Measurements from ENCODE around the gene ZNF841.

Gene ZNF841

GRCh38 chr19:52048555-52049501, 46.7 kb downstream of the ZNF841 start, which contains the start of gene ZNF432:
Gene ZNF432 (minus strand): TSS chr19:52048838. CDS start chr19:52046868, 1,970 bp downstream.
- Histone ChIP-seq H3K9me2 (replicated peaks; ENCODE audit: low read depth, low read length) (no peaks in the 10 kb centered on the region), H3K27me3 (ENCODE audit: insufficient read depth, low read length, poor library complexity, severe bottlenecking) (no peaks in the 10 kb centered on the region), H3K36me3 (ENCODE audit: insufficient read depth, low read length) (no peaks in the 10 kb centered on the region), H3K4me1 (ENCODE audit: insufficient read depth, low read length, poor library complexity, severe bottlenecking) (peaks cover 35% of the 10 kb centered on the region), H4K20me1 (ENCODE audit: insufficient read depth, low read length, poor library complexity, severe bottlenecking) (no peaks in the 10 kb centered on the region), H2AFZ (ENCODE audit: low read length) (peak within 1 kb of the TSS; percentile 96), H3K9ac (ENCODE audit: low read depth, low read length, poor library complexity, severe bottlenecking) (peak within 1 kb of the TSS; percentile 86), H3K79me2 (ENCODE audit: insufficient read depth, low read length) (peaks cover 28% of the 10 kb centered on the region), H3K9me3 (ENCODE audit: insufficient read depth, low read depth, low read length) (no peaks in the 10 kb centered on the region; the same call in 1 of the 2 replicates), H3K4me2 (ENCODE audit: low read depth, low read length, poor library complexity, severe bottlenecking) (peak within 1 kb of the TSS; percentile 88), H3K4me3 (ENCODE audit: low read length, poor library complexity, severe bottlenecking) (peak within 1 kb of the TSS; percentile 88), H3F3A (ENCODE audit: low read depth) (no peaks in the 10 kb centered on the region)
- TF ChIP-seq CTCF (conservative IDR thresholded peaks at IDR 0.05; ENCODE audit: low read length) (no peak), EZH2phosphoT487 (IDR thresholded peaks at IDR 0.05; ENCODE audit: borderline replicate concordance) (no peak)

- Histone ChIP-seq H4K20me1 (ENCODE audit: insufficient read depth, low read length, poor library complexity, severe bottlenecking) (no peaks in the 10 kb centered on the region), H3K4me3 (ENCODE audit: low read length, poor library complexity, severe bottlenecking) (no peak overlapping the region), H3K9me2 (replicated peaks; ENCODE audit: low read depth, low read length) (no peaks in the 10 kb centered on the region), H3K9me3 (ENCODE audit: insufficient read depth, low read depth, low read length) (peaks cover 17% of the 10 kb centered on the region), H3K4me1 (ENCODE audit: insufficient read depth, low read length, poor library complexity, severe bottlenecking) (peaks cover 9% of the 10 kb centered on the region), H2AFZ (ENCODE audit: low read length) (no peak overlapping the region), H3F3A (ENCODE audit: low read depth) (no peaks in the 10 kb centered on the region), H3K79me2 (ENCODE audit: insufficient read depth, low read length) (no peaks in the 10 kb centered on the region; the same call in 1 of the 2 replicates), H3K4me2 (ENCODE audit: low read depth, low read length, poor library complexity, severe bottlenecking) (no peak overlapping the region), H3K9ac (ENCODE audit: low read depth, low read length, poor library complexity, severe bottlenecking) (no peak overlapping the region), H3K27me3 (ENCODE audit: insufficient read depth, low read length, poor library complexity, severe bottlenecking) (no peaks in the 10 kb centered on the region), H3K36me3 (ENCODE audit: insufficient read depth, low read length) (peaks cover 70% of the 10 kb centered on the region)
- TF ChIP-seq EZH2phosphoT487 (IDR thresholded peaks at IDR 0.05; ENCODE audit: borderline replicate concordance) (no peak), CTCF (conservative IDR thresholded peaks at IDR 0.05; ENCODE audit: low read length) (no peak)
Observed at GRCh38 chr19:52039169-52039568, 56.4 kb downstream of the ZNF841 start.

GRCh38 chr19:52034051-52034728, 61.4 kb downstream of the ZNF841 start:
- H3K4me1 ChIP-seq (ENCODE audit: insufficient read depth, low read length, poor library complexity, severe bottlenecking), result peaks cover under 1% of the 10 kb centered on the region
- no peak overlapping the region for H3K4me2 ChIP-seq (ENCODE audit: low read depth, low read length, poor library complexity, severe bottlenecking)
- H4K20me1 ChIP-seq (ENCODE audit: insufficient read depth, low read length, poor library complexity, severe bottlenecking), result no peaks in the 10 kb centered on the region
- H3F3A ChIP-seq (ENCODE audit: low read depth), result no peaks in the 10 kb centered on the region; the same call in 1 of the 2 replicates
- H3K4me3 ChIP-seq (ENCODE audit: low read length, poor library complexity, severe bottlenecking), result no peak overlapping the region
- TF ChIP-seq CTCF (conservative IDR thresholded peaks at IDR 0.05; ENCODE audit: low read length) (no peak), EZH2phosphoT487 (IDR thresholded peaks at IDR 0.05; ENCODE audit: borderline replicate concordance) (no peak)
- H3K27me3 ChIP-seq (ENCODE audit: insufficient read depth, low read length, poor library complexity, severe bottlenecking), result no peaks in the 10 kb centered on the region
- H3K79me2 ChIP-seq (ENCODE audit: insufficient read depth, low read length), result no peaks in the 10 kb centered on the region
- peaks cover 31% of the 10 kb centered on the region for H3K9me3 ChIP-seq (ENCODE audit: insufficient read depth, low read depth, low read length)
- peaks cover 55% of the 10 kb centered on the region for H3K36me3 ChIP-seq (ENCODE audit: insufficient read depth, low read length)
- H2AFZ ChIP-seq (ENCODE audit: low read length), result no peak overlapping the region
- no peak overlapping the region for H3K9ac ChIP-seq (ENCODE audit: low read depth, low read length, poor library complexity, severe bottlenecking)
- H3K9me2 ChIP-seq (replicated peaks; ENCODE audit: low read depth, low read length), result no peaks in the 10 kb centered on the region
